GM21526 (cell line): Measurements from ENCODE around the gene MCM9.
"Not testable (repeated sequence)": the region's sequence is repeated elsewhere in the genome, so short reads cannot be mapped to it uniquely, and the experiment has no call there.

Experiments used
- ATAC-seq: cut with Tn5 transposase; IDR thresholded peaks from one replicate; pipeline ENCODE4 v1.9.1; 2021; ENCODE audit warnings: moderate library complexity; ENCODE audit not compliant: unreplicated experiment, low FRiP score

The MCM9 gene

GRCh38 chr6:118775381-118775780 is 159.6 kb downstream of the MCM9 start:
- no peak for ATAC-seq

- ATAC-seq: no peak
These were observed 160.4 kb downstream of the MCM9 start for GRCh38 chr6:118774581-118774980.

DNA sequence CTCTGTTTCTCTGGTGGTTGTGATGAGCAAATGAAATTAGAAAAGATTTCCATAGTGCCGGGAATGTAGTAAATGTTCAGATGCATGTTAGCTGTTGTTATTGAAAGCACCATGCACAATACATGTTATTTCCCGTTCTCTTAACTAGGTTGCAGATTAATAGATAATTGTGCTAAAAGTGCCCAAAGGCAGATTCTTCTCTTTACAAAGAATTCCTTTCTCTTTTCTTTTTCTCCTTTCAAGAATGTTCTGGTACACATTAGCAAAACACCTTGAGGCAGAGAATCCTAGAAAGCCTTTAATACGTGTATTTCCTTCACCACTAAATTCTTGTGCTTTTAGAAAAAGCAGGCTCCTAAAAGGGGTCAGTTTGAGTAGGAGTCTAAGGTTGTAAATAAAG is 162.1 kb downstream of the MCM9 start:
- ATAC-seq: no peak

- ATAC-seq: no peak
These were observed 163.7 kb downstream of the MCM9 start for GRCh38 chr6:118771253-118771652.

- ATAC-seq: no peak
These were observed 164.1 kb downstream of the MCM9 start for GRCh38 chr6:118770835-118771234.

DNA sequence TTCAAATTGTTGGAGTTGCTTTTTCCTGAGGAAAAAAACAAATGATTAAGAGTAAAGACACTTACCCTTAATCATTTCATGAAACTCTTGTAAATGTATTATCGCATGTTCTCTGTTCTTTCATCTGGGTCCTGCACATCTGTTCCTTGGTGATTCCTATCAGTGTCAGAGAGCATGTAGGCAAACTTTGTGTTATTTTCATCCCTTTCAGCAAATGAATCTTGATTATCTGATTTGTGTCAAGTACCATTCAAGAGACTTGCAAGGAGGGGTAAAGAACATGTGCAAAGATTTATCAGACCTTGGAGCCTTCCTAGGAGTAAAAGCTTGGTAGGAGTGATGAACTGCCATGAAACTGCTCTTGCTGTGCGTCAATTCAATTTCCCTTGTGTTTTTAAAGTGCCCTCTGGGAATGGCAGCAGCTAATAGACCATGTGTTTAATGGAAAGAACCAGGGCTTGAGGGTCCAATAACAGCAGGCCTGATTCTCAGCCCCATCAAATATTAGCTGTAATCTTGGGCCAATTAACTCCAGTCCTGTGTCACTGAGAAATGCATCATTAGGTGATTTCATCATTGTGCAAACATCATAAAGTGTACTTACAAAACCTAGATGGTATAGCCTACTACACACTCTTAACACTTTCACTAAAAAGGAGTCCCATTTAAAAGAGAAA is 164.7 kb downstream of the MCM9 start:
- ATAC-seq: no peak

DNA sequence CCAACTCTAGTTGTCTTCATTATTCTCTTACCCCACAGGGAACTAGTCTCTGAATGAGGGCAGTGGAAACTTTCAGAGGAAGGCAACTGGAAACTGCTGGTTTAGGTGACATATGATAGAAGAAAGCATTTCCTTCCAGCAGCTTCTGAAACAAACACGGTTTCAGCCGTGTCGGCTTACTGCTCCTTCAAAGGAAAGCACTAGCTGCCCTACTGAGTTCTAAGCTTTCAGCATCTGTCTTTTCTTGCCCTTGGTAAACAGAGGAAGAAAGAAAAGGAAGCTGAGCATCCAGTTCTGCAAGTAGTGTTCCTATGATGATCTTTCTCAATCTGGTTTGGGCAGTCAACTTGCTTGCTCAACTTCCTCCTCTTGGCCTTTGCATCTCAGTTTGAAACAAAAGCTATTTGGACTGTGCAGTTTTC is 166.0 kb downstream of the MCM9 start:
- peak; percentile 74 for ATAC-seq

DNA sequence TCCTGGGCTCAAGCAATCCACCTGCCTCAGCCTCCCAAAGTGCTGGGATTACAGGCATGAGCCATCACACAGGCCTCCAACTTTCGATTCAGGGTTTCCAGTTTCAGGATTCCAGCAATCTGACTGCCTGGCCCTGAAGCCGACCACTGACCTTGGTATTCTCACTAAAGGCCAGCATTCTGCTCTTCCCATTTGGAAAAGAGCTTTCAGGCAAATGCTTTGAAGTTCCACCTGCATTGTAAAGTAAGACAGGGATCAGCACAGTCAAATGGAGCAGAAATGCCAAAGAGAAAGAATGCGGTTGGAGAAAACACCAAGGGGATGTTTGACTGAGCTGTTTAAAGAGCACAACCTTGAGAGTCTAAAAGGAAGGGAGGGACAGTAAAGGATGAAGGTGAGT is 166.5 kb downstream of the MCM9 start:
- no peak for ATAC-seq

- ATAC-seq: not testable (repeated sequence)
These were observed 169.6 kb downstream of the MCM9 start for GRCh38 chr6:118765316-118765715.

- ATAC-seq: no peak
These were observed 170.2 kb downstream of the MCM9 start for GRCh38 chr6:118764766-118765165.
